ENCODE measurements around the gene EML6.

- TF ChIP-seq CTCF (IDR thresholded peaks at IDR 0.05; ENCODE audit: low read depth, low read length) (no peak), POLR2A (IDR thresholded peaks at IDR 0.05; ENCODE audit: extremely low read depth, insufficient read length) (no peak), MYC (IDR thresholded peaks at IDR 0.05; ENCODE audit: low read depth, low read length) (no peak)
Measured at GRCh38 chr2:54948120-54948519, 224.7 kb downstream of the EML6 start.
